HG03280 (cell line): ENCODE measurements around the gene RNF19B.
"Not testable (repeated sequence)": the region's sequence is repeated elsewhere in the genome, so short reads cannot be mapped to it uniquely, and the experiment has no call there.

Source experiments
- ATAC-seq: cut with Tn5 transposase; IDR thresholded peaks from one replicate; pipeline ENCODE4 v1.9.1; 2021; ENCODE audit warnings: mild to moderate bottlenecking, moderate library complexity; ENCODE audit not compliant: unreplicated experiment

The RNF19B gene

DNA sequence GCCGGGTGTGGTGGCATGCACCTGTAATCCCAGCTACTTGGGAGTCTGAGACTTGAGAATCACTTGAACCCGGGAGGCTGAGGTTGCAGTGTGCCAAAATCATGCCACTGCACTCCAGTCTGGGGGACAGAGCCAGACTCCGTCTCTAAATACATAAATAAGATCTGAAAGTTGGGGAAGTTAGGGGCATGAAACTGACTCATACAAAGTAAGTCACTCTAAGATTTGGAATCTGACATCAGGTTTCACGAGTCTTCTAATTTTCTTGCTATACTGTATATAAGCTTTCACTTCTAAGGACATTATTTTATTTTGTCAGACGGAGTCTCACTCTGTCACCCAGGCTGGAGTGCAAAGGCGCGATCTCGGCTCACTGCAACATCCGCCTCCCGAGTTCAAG is 30.1 kb downstream of the RNF19B start:
- no peak for ATAC-seq

DNA sequence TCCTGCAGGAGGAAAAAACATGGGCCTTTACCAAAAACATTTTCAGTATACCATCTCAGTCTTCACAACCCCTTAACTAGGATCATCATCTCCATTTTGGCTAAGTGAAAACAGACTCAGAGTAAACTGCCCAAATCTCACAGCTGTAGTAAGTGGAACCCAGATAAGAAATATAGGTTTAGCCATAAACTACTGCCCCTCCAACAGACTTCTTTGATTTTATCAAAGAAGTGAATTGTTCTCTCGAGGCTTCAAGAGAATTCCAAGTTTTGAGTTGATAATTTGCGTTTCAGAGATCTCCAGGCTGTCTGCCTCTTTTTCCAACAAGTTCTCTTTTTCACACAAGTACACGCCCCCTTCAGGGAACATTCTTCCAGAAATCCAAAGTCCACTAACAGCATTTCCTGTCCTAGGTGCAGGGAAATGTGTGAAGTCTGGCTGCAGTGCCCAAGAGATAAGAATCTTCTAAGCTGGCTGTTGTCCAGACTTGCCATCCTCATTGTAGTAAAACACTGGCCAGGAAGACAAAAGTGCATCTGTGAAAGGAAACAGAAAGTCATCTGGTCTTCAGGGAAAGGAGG is 30.8 kb downstream of the RNF19B start:
- ATAC-seq: no peak

DNA sequence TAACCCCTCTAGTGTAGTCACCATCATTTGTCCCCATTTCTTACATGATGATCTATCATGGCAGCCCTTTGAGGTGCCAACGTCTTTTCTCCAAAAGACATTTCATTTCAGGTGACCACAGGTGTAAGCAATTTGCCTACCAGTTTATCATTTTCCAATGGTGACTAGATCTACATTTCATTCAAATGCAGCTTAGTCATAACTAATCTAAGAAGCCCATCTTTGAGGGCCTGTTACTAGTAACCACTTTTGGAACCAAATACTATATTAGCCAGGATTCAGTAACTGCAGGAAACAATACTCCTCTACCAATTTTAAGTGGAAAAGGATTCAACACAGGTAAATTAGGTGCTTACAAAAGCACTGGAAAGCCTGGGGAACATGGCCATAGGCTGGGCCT is 32.8 kb downstream of the RNF19B start:
- ATAC-seq: no peak

DNA sequence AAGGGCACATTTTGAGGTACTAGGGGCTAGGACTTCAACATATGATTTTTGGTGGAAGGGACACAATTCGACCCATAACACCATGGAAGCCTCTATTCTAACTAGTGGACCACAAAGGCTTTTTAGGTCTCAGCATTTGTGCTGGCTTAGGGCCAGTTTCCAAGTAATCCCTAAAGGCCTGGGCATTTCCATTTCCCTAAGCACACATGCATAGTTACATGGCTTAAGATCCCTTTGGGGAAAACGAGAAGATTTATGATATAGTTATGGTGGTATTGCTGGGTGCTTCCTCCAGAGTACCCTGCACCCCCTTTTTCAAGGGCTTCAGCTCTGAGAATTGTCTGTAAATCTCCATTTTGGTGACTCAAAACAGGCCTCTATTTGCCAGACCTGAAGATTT is 35.2 kb downstream of the RNF19B start:
- ATAC-seq: no peak

DNA sequence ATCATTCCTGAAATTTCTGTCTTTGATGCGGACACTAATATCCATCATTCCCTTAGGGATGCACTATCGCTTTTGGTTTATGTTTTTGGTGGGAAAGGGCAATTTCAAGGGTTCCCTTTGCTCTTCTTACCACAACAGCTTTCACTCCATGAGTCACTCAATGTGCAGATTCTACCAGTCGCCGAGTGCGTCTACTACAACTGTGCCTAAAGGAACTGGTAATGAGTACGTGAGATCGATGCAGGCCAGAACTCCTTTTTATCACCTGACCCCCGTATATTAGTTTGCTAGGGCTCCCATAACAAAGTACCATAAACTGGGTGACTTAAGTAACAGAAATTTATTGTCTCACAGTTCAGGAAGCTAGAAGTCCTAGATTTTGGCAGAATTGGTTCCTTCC is 35.9 kb downstream of the RNF19B start:
- ATAC-seq: no peak

DNA sequence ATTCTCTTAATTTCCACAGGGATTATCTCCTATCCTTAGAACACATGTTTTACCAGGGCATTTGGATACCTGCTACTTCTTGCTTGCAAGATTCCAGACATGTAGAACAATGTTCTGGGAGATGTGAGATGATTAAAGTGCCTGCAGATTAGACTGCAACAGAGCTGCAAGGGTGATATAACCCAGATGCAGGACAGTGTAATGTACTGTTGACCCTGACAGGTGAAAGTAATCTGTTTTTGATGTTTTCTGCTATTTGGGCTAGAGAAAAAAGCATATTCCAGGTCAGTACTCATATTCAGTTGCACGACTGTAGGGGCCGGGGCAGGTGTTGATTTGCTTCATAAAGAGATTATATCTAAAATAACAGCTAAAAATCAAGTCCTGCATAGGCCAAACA is 36.3 kb downstream of the RNF19B start:
- no peak for ATAC-seq

DNA sequence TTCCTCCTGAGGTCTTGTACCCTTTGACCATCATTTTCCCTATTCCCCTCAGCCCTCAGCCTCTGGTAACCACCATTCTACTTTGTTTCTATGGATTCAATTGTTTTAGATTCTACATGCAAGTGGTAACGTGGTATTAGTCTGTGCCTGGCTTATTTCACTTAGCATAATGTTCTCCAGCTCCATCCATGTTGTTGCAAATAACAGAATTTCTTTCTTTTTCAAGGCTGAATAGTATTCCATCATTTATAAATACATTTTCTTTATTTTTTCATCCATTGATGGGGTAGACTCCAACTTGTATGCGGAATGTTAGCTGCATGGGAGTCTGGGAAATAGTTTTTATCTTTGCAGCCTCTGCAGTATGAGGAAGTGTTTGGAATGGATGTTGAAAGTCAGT is 37.2 kb downstream of the RNF19B start:
- ATAC-seq: no peak

DNA sequence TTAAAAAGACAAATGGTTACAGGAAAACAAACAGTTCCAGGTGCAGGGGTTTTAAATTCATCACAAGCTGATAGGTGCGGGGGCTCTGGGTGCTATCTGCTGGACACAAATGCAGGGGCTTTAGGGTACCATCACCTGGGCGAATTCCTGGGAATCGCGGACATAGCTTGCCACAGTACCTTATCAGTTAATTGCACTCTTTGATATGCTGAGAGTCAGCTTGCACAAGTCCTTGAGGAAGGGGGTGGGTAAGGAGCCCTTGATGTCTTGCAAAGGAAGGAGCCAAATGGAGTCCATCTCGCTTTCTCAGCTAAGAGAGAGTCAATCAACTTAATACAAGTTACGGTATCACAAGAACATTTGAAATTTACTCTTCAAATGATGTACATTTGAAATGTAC is 38.0 kb downstream of the RNF19B start:
- no peak for ATAC-seq

DNA sequence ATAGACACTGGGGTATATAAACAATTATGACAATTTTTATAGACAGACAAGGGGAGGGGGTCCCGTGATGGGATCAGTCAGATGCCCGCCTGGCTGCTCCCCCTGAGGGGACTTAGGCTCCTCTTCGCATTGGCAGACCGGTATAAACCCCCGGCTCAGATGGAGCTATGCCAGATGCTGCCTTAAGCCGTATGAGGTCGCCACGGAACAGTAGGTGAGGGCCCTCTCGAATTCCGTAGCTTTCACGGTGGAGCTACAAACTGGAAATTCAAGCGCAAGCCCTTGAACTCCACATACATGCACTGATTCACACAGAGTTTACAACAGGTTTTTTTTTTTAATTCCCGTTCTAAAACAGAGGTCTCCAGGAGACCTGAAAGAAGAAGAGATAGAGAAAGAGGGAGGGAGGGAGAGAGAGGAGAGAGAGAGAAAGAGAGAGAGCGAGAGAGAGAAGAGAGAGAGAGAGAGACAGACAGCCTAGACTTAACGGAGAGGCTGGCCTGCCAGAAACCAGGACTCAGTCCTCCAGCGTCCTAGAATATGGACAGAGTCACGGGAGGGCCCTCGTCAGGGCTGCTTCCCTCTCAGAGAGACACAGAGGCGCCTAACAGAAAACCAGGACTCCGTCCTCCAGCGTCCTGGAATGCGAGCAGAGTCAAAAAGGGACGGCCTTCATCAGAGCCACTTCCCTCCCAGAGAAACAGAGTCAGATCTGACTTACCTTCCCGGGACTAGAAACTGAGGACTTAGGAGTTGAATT is 39.0 kb downstream of the RNF19B start:
- ATAC-seq: no peak

DNA sequence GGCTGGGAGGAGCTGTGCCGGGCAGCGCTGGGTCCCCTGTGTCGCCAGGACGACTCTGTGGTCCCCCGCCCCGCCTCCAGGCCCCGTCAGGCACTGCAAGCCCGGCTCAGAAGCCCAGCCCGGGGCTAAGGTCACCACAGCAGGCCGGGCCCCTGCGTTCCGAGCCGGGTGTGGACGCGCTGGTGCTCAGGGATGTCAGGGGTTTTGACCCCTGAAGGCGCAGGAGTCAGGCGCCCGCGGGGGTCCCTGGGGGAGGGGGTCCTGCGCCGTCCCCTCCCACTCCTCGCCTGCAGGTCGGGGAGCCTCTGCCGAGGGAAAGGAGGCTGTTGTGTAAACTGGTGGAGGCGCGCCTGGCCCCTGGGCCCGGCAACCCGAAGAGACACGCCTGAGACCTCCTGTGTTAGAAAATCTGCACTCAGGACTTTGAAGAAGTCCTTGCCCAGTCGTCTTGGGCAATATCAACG is 39.7 kb downstream of the RNF19B start:
- ATAC-seq: no peak

DNA sequence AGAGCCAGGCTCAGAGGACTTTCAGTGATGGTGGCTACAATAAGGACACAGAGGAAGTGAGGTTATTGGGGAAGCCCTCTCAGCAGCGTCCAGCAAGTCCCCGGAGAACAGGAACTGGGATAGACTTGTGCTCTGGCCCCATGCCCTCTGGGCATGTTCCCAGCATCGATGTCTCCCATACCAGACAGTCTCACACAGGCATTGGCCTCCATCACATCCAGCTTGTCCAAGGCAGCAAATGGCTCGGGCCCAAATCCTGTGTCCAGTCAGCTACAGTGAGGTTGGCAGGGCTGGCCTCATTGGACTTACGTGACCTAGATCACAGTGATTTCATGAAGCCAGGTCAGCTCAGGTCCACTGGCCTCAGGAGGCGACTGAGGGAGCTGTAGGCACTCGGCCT is 43.8 kb downstream of the RNF19B start:
- ATAC-seq: no peak

DNA sequence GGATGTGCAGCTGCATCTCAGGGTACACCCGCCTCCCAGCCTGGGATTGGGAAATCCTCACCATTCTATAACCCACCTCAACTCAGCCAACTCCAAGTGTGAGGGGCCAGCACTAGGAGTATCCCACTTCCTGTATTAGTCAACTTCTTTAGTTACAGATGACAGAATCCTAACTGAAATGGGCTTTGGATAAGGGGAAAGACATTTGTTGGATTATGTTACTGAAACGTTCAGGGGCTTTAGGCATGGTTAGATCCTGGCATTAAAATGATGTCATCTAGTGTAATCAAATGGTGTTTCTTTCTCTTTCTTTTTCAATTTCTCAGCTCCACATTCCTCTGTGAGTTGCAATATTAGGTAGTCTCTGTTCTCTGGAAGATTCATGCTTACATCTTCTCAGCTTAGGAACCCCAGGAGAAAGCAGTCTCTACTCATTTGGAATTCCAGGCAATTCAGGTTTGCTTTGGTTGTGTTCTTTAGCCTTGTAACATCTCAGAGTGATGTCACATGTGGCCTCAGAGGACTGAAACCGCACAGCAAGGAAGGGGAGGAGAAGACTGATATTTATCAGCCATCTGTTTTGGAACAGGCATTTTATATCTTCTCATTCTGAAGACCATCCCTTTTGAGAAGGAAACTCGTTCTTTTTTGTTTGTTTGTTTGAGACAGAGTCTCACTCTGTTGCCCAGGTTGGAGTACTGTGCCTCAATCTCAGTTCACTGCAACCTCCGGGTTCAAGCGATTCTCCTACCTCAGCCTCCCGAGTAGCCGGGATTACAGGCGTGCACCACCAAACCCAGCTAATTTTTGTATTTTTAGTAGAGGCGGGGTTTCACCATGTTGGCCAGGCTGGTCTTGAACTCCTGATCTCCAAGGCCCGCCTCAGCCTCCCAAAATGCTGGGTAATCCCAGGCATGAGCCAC is 44.5 kb downstream of the RNF19B start:
- no peak for ATAC-seq

DNA sequence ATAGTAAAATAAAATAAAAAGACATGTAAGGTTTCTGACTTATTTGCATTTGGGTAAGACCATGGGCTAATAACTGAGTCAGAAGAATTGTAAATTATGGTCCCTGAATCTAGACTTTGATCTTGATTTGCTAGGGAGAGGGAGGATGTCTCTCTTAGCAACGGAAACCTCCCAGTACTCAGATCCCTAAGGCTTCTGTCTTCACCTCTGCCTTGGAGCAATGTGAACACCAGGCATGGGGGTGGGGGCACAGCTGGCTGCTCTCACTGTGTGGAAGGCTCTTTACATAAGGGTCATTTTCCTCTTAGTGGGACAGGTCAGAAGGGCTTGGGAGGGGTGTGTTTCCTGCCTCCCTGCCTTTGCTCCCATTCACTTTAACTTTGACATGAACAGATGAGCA is 46.4 kb downstream of the RNF19B start:
- no peak for ATAC-seq

DNA sequence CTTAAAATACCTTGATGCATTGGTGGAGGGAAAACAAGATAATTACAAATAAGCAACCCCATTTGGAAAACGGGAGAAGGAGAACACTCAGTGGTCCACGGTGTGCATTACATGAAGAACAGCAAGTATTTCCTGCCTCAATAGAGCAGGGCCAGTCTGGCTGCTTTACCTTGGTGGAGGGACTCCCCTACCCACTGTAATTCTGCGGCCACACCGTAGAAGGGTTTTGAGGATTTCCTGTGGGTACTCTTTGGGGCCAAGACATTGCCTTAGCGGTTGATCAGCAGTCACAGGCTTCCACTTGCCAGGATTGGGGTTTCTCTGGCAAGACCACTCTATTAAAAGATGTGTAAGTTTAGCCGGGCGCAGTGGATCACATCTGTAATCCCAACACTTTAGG is 47.1 kb downstream of the RNF19B start:
- no peak for ATAC-seq

DNA sequence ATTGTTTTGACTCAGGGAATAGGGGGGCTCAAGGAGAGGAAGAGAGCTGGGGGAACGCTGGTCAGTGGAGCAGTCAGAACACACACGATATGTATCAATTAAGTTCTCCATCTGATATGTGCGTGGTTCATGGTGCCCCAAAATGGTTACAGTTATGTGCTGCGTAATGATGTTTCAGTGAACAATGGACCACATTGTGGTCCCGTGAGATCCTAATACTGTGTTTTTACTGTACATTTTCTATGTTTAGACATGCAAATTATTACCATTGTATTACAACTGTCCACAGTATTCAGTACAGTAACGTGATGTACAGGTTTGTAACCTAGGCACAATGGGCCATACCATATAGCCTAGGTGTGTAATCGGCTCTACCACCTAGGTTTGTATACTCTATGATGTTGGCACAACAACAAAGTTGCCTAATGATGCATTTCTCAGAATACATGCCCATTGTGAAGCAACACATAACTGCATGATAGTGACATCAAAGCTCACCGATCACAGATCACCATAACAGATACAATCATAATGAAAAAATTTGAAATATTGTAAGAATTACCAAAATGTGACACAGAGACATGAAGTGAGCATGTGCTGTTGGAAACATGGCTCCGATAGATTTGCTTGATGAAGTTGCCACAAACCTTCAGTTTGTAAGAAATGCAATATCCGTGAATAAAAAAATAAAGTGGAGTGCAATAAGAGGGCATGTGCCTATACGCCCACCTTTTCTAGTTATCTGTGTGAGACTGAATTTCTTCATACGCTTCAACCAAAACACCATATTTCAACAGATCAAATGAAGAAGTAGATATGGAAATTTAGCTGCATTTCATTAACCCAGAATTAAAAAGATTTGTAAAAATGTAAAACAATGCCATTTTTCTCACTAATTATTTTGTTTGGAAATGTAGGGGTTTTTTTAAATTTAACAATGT is 48.6 kb downstream of the RNF19B start:
- ATAC-seq: no peak

DNA sequence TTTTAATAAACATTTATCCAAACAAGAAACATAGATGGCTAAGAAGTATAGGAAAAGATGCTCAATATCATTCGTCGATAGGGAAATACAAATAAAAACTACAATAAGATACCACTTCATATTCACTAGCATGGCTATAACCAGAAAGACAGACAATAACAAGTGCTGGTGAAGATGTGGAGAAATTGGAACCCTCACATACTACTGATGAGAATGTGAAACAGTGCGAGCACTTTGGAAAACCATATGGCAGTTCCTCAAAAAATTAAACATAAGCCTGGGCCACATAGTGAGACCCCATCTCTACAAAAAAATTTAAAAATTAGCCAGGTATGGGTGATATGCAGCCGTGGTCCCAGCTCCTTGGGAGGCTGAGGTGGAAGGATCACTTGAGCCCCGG is 54.3 kb downstream of the RNF19B start:
- ATAC-seq: no peak

DNA sequence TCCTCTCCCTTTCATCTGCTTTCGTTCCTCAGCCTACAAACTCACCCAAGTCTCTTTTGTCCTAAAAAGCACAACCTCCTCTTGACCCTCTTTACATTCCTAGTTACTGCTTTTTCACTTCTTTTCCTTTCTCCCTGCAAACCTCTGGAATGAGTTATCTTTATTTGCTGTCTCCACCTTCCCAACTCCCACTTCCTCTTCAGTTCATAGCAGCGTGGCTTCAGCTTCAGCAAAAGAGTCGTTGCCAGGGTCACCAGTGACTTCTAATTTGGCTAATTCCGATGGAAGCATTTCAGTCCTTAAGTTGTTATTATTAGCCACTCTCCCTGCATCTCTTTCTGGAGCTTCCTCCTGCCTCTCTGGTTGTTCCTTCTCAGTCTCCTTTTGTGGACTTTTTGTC is 57.2 kb downstream of the RNF19B start:
- ATAC-seq: no peak

DNA sequence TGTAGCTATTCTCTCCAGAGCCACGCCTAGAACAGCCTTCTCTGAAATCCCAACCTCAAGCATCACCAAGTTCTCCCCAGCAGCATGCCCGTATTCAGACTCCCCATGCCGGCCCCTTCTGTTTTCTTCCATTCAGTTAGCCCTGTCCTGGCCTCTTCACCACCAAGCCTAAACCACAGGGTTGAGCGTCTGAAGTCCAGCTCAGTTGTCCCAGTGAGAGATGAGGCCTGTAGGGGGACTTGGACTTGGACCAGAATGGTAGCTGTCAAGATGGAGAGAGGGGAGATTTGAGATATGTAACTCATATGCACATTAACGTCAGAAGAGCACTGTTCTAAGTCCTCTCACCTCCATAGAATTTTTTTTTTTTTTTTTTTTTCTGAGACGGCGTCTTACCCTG is 58.0 kb downstream of the RNF19B start:
- no peak for ATAC-seq

DNA sequence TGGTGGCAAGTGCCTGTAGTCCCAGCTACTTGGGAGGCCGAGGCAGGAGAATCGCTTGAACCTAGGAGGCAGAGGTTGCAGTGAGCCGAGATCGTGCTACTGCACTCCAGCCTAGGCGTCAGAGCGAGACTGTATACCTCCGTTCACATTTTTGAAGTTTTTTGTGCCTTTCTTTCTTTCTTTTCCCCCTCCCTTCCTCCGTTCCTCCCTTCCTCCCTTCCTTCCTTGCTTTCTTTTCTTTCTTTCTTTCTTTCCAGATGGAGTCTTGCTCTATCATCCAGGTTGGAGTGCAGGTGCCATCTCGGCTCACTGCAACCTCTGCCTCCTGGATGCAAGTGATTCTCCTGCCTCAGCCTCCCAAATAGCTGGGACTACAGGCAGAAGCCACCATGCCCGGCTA is 59.0 kb downstream of the RNF19B start:
- not testable (repeated sequence) for ATAC-seq

DNA sequence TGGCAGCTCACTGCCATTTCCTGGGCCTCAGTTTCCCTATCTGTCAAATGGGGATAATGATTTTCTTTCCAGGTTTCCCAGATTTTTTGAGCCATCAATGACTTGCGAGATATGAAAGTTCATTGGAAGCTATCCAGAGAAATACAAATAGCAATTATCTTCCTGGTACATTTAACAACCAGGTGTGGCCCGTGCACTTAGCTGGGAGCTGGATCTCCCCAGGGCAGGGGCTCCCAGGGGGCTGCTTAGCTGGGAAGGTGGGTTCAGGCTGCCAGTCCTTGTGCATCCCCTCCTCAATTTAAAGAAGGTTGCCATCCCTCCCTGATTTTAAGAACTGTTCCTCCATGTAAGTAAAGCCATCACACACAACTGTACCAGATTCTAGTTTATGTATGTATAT is 59.8 kb downstream of the RNF19B start:
- no peak for ATAC-seq
